HG03103 (cell line): ENCODE measurements around the gene TNS1.

Experiments
- ATAC-seq: cut with Tn5 transposase; IDR thresholded peaks from one replicate; pipeline ENCODE4 v1.9.1; 2021; ENCODE audit warnings: low read depth; ENCODE audit not compliant: unreplicated experiment

The TNS1 gene

DNA sequence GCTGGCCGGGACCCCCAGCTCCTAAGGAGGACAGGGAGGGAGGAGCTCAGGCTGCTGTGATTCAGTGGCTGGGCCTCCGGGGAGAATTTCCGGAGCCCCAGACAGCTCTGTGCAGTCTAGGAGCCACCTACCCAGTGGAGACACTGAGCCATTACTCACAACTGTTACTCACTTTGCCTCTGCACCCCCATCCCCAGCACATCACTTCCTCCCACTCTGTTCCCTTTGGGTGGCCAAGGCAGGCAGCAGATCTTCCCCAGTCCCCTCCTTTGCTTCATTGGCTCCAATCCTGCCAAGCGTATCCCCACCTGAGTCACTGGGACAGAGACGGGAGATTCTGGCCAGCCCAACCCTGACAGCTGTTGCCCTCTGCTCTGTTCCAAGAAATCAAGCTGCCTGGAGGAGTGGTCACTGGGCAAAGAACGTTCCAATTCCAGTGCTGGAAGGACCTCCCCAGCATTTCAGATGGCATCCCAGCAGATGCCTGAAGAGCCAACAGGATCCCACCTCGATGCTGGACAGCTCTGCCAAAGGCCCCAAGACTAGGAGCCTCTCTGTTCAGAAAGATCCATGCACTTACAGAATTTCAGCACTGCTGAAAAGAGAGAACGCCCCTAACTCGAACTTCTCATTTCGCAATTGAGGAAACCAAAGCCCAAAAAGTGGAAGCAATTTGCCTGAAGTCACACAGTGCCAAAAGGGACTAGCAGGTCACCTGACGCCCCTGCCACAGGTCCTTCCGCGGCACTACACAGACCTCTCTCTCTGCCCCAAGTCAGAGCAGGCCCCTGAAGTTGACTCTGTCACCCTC is 68.3 kb downstream of the TNS1 start:
- no peak for ATAC-seq

DNA sequence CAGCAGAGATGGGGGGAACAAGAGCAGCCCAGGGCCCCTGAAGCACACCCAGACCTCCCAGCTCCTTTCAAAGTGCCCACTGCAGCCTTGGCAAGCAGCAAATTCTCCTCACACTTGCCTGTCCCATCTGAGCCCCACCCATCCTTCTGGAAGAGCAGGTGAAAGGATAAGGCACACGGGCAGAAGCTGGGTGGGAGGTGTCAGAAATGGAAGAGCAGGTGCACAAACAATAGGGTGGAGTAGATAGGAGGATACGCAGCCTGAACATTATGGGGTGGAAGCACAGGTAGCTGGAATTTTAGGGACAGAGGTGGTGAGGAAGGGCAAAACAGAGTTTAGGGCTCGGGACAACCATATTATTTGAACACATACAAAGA is 69.2 kb downstream of the TNS1 start:
- ATAC-seq: no peak

DNA sequence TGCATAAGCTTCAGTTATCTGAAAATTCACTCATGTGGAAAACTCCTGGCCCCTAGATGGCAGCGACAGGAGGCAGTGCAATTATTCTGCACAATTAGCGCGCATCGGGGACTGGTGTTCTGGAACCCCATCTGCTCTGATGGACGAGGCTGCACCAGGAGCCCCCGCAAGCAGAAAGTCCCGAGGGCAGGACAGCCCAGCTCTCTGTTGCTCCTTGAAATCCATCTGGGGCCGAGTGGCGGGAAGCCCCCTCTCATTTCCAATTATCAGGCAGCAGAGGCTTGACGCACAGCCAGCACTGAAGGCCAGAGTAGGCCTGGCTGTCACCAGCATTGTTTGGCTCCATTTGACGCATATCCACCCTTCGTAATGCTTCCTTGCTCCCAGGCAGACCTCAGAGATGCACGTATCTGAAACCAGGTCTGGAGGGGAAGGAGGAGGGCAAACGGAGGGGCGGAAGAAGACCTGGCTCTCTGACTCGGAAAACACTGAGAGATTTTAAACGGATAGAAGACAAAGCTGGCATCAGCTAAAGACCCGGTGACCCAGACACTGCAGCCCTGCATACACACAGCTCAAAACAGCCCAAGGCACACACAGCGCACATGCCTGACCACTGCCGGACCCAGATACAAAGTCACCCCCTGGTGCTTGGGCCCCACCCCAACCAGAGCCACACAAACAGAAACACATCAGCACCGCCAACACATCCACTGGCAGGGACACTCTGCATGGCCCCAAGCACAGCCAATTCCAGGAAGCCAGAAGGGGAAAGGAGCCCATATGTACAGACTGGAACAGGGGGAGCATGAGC is 69.8 kb downstream of the TNS1 start:
- no peak for ATAC-seq

DNA sequence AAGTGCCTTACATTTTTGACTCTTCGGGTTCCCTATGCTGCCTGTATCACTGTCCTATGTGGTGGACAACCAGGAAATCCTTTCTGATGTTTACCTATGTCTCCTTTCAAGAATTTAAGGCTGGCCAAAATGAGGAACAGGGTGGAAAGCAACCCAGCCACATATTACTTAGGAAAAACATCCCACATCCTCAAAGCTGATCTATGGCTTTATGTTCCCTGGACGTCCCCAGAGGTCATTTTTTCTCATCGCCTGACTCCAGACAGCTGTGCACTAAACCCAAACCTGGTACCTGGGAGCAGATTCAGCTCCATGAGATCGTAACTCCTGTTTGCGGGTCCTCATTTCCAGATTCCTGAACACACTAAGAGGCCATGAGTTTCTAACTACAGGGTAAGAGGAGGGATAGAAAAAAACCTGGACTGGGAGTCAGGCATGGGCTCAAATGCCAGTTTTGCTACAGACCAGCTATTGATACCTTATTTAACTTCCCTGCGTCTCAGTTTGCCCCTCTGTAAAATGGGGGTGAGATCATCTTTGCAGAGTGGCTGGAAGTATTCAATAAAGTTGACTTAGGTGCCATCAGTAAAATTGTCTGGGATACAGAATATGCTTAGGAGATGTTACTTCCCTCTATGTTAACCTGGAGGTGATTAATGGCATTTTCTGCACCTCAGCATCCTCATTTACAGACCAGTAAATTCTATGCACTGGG is 70.8 kb downstream of the TNS1 start:
- no peak for ATAC-seq

DNA sequence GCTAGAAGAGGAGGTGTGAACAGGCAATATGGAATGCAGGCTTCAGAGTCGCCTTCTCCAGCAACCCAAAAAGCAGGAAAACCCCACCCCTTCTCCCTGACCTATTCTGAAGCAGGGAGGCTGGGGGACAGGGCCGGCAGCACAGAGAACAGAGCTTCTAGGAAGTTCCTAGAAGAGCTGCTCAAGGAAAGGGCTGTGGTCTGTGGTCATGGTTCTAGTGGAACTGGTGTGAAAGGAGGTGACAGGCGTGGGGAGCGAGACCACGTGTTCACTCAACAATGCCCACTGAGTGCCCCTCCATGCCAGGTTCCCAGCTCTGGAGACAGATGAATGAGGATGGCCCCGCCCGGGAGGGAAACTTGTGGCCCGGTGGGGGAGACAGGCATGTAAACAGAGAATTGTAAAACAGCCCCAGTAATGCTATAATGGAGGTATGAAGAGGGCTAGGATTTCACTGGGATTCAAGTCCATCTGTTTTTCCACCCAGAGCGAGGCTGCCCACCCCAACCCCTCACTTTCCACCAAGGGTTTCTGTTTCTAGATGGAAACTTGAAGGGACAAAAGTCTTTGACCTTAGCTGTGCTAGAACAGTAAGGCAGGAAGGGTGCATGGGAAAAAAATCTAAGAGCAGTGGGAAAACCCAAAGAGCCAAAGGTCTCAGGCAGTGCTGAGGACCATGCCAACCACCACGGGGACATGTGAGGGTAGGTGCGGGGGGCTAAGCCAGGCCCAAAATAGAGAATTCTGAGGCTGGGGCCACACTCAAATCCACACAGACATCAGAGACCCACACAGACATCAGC is 71.8 kb downstream of the TNS1 start:
- ATAC-seq: no peak

DNA sequence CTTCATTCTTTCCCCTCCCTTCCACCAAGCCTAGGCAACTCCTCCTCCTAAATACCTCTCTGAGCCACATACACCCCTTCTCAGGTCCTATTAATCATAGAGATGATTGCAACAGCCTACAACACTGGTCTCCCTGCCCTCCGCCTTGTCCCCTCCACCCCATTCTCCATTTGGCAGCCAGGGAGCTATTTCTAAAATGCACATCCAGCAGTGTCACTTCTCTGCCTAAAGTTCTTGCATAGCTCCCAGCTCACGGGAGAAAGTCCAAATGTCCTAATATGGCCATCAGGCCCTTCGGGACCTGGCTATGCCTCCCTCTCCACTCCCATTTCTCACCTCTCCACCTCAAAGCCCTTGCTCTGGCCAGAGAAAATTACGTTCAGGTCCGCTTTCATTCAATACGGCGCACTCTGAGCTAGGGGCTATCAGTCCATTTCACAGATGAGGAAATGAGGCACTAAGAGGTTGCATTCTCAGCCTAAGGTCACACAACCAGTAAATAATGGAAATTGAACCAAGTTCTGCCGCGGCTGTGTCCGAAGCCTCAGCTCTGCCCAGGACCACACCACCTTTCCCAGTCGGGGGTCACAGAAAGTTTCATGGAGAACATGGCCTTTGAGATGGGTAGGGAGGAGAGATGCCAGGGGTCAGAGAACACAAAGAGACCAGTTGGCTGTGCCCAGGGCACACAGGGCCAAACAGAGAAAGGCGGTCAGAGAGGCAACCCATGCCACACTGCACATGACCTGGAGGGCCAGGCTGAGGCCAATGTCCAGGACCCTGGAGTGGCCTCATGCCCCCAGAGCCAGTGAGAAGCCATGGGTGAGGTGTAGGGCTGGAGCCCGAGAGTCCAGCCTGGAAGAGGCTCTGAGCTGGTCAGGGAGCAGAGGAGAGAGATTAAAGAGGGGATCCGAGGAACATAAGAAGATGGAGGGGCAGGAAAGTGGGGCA is 72.8 kb downstream of the TNS1 start:
- ATAC-seq: no peak

DNA sequence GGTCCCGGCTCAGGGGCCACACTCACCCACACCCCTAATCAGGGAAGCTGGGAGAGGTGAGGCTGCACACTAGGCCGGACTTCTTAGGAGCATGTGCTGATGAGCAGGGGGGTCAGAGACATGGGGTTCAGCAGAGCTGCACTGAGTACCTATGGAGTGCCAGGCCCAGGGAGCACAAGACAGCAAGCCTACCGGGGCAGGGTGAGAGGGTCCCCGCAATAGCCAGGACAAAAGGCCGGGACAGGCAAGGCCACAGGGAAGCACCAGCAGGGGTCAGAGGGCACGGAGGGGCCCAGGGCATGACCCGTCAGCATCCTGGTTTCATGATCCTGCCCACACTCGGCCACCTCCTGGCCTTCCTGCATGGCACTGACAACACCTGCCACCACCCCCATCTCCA is 73.5 kb downstream of the TNS1 start:
- ATAC-seq: no peak

DNA sequence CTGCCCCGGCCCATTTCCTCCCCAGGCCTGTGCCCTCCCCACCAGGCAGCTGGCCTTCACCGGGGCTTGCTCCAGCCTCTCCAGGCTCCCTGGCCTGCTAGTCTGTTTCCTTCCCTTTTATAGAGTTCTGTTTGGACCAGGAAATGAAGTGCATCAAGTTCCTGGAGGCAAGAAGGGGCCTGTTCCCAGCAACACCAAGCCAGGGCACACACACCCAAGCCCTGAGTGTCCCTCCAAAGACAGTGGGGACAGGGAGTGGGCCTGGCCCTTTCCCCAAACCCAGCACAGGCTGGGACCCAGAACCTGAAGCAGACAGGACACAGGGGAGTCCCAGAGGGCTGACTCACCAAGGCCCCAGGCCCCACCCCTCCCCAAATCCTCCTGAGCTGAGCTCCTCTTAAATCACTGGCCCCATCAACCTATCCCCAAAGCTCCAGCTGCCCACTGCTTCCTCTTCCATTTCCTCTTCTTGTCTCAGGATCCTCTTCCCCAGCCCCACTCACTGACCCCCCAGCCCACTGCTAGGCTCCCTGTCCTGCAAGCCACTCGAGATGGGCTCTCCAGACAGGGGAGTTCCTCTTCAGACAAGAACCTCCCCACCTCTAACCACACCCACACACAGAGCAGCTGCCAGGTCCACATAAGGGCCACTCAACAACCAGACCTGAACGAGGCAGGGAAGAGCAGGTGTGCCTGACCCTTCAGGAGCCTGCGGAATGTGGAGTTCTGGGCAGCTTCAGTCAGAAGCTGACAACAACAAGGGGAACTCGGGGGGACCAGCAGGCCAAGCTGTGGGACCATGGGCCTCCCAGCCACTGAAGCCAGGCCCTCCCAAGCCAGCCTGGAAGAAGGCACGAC is 74.2 kb downstream of the TNS1 start:
- ATAC-seq: no peak

DNA sequence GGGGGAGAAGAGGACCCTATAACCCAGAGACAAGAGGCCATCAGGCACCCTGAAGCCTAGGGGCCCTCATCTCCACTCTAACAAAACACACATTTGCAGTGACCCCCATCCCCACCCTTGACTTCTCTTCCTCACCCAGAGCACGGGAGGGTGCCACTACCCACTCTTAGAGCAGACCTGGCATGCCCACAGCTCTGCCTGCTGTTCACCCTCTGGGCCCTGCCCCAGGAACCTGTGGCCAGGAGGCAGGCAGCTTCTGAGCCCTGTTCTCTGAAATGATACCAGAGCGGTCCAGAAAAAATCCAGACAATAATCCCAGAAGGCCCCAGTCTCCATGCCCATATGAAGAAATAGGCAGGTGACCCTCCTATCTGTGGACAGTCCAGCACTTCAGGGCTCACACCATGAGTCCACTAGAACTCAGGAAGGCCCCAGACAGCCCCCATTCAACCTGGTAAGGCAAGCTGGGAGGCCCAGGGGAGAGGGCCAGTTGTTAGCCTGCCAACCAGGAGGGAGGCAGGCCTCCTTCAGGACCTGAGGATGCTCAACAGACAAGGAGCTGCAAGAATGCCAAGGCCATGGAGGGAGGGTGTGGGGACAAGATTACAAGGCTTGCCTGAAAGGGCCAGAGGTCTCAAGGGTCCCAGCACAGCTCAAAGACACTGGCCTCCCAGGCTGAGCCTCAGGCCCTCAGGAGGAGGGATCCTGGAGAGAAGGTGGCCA is 75.0 kb downstream of the TNS1 start:
- no peak for ATAC-seq

DNA sequence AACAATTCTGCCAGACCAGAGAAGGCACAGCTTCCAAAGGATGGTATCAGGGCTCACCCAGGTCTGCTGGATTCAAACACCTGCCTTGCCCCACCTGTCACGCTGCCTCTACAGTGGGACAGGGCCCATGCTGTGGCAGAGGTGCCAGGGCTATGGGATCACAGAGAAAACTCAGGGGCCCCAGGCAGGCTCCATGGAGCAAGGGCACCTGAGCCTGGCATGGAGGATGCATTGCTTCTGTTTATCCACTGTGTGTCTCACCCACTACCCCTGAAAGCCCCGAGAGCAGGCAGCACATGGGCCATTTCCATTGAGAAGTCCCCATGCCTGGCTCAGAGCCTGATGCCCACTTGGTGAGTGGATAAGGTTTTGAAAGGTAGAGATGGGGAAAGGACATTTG is 76.0 kb downstream of the TNS1 start:
- ATAC-seq: no peak

DNA sequence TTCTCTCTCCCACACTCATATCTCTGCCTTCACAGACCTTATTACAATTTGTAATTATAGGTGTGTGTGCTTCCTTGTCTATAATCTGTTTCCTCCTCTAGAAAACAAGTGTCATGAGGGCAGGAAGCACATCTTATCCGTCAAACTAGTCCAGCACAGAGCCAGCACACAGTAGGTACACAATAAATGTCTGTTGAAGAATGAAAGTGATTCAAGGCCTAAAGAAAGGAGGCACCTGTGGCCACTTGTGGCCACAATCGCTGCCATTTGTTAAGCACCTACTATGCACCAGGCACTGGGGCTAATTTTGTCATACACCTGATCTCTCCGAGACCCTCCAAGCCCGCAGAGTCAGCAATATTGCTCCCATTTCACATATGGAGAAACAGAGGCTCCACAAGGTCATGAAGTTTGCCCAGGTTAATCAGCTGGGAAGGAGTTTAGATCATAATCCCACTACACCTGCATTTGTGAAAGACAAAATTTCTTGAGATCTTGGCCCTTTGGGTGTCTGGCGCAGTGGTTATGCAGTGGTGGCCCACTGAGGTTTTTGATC is 78.4 kb downstream of the TNS1 start:
- ATAC-seq: no peak

DNA sequence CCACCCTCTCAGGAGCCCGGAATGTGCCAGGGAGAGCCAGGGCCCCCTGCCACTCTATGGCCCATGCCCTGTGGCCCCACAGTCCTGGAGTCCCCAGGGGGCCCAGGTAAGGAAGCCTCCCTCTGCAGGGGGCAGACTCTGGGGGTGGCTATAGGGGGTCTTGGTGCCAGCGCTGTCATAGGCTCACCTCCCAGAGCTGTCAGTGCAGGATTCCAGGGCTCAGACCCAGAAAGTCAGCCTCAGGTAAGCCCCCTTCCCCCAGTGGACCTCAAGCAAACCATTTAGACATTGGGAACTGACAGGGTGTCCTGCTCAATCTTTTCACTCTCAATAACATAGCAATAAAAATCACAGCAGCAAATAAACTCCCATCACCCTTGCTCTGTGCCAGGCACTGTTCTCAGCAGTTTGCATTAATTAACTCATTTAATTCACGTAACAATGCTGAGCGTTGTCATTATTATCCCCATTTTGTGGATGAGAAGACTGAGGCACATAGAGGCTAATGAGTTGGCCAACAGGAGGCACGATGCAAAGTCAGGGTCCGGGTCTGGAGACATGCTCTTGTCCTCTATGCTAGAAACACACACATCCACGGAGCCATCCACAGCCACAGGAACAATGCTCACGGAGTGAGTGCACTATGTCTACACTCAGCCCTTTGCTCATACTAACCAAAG is 79.6 kb downstream of the TNS1 start:
- ATAC-seq: no peak

DNA sequence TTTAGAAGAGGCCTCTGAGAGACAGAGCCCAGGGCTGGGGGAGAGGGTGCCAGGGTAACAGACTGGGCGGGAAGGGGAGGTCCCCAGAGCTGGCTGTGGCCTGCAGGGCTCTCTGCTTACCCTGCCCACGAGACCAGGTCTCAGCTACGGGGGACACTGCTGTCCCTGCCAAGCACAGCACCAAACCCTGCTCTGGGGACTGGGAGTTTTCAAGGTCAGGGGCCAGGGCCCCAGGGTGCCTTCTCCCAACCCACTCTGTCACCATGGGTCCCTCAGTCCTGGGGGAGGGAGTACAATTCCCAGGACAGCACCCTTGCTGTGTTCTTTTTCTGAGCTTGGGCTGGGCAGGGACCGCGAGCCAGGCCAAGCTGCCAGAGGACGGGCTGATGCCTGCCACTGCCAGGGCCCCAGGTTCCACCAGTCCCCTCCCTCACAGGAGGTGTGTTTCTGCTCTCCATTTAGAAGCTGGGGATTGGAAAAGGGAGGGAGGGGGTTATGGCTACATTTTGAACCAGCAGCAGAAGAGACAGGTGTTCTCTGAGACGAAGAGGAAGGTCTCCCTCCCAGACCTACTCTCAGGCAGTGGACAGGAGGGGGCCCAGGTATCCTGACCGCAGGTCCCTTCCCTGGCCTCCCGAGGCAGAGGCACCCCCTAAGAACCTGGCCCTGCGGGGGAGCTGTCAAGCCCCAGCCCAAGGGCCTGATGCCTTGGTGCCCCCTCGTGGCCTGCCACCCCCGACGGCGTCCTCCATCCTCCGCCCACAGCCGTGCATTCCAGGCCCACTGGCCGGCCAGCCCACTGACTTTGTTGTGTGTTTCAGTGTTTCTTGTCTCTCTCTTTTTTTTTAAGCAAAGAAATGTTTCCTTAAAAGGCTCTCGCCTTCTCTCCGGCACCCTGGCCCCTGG is 80.4 kb downstream of the TNS1 start:
- ATAC-seq: no peak

DNA sequence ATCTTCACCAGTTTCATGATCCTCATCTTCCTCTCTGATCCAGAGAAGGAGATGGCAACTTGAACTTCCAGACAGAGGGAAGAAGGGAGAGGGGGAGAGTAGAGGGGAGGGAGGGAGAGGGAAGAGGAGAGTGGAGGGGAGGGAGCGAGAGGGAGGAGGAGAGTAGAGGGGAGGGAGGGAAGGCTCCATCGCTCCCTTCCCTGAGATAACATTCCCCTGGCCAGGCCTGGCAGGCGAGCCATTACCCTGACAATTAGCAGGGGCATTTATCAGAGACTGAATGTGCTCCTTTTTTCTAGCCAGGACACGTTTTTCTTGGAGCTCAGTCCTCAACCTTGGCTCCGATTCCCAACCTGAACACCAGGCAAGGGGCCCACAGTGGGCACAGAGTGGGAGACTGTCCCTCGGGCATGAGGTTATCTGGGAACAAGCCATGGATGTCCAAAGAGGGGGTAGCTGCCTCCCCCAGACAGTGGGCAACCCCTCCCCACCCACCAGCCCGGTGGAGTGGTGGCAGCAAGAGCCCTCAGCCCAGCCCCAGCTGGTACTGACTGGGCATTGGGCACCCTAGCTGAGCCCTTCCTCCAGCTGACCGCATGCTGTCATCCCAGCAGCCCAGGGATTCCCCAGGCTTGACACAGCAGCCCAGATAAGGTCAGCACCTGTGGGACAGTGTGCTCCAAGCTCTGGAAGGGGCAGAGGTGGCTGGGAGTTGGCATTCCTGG is 81.8 kb downstream of the TNS1 start:
- no peak for ATAC-seq

DNA sequence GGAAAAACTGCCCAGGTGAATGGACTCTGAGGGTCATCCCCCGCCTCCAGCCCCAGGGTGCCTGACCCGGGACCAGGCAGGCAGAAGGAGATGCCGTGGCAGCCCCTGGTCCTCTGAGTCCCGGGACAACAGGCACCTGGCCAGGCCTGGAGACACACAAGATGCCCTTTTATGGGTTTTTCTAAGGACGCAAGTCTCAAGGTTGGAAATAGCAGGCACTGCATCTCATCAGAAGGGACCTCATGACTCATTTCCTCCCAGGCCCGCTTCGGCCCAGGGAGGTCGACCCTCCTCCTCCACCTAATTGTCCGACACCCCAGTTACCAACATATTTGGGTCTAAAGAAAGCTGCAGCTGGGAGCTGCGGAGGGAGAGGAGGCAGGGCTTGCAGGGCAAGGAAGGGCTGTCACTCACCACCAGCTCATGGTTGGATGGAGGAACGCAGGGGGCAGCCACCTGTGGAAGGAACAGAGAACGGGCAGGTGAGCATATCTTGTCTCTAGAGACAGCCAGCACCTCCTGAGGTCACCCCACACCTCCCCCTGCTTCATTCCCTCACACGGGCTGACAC is 82.9 kb downstream of the TNS1 start:
- no peak for ATAC-seq
